ENCODE results near the gene ST6GALNAC5. TPM values are rescaled to one million over a fixed set of nuclear protein-coding genes. Genes with fewer than 3 reads are reported as not detected.

The ST6GALNAC5 gene
- total and polyA plus RNA-seq, 2 experiments from 2014 or later: 4.1 to 19.2 TPM

GRCh38 chr1:77014073-77014788 lies 147.0 kb downstream of the ST6GALNAC5 start (continued):
- TF ChIP-seq JUNB (IDR thresholded peaks at IDR 0.05; ENCODE audit: unreplicated experiment) (no peak), EZH2 (IDR thresholded peaks at IDR 0.05; ENCODE audit: low read depth, unreplicated experiment) (no peak), ZNF114 (CRISPR knock-in tag; IDR thresholded peaks at IDR 0.05) (no peak)
- TF ChIP-seq, protein P1, sequence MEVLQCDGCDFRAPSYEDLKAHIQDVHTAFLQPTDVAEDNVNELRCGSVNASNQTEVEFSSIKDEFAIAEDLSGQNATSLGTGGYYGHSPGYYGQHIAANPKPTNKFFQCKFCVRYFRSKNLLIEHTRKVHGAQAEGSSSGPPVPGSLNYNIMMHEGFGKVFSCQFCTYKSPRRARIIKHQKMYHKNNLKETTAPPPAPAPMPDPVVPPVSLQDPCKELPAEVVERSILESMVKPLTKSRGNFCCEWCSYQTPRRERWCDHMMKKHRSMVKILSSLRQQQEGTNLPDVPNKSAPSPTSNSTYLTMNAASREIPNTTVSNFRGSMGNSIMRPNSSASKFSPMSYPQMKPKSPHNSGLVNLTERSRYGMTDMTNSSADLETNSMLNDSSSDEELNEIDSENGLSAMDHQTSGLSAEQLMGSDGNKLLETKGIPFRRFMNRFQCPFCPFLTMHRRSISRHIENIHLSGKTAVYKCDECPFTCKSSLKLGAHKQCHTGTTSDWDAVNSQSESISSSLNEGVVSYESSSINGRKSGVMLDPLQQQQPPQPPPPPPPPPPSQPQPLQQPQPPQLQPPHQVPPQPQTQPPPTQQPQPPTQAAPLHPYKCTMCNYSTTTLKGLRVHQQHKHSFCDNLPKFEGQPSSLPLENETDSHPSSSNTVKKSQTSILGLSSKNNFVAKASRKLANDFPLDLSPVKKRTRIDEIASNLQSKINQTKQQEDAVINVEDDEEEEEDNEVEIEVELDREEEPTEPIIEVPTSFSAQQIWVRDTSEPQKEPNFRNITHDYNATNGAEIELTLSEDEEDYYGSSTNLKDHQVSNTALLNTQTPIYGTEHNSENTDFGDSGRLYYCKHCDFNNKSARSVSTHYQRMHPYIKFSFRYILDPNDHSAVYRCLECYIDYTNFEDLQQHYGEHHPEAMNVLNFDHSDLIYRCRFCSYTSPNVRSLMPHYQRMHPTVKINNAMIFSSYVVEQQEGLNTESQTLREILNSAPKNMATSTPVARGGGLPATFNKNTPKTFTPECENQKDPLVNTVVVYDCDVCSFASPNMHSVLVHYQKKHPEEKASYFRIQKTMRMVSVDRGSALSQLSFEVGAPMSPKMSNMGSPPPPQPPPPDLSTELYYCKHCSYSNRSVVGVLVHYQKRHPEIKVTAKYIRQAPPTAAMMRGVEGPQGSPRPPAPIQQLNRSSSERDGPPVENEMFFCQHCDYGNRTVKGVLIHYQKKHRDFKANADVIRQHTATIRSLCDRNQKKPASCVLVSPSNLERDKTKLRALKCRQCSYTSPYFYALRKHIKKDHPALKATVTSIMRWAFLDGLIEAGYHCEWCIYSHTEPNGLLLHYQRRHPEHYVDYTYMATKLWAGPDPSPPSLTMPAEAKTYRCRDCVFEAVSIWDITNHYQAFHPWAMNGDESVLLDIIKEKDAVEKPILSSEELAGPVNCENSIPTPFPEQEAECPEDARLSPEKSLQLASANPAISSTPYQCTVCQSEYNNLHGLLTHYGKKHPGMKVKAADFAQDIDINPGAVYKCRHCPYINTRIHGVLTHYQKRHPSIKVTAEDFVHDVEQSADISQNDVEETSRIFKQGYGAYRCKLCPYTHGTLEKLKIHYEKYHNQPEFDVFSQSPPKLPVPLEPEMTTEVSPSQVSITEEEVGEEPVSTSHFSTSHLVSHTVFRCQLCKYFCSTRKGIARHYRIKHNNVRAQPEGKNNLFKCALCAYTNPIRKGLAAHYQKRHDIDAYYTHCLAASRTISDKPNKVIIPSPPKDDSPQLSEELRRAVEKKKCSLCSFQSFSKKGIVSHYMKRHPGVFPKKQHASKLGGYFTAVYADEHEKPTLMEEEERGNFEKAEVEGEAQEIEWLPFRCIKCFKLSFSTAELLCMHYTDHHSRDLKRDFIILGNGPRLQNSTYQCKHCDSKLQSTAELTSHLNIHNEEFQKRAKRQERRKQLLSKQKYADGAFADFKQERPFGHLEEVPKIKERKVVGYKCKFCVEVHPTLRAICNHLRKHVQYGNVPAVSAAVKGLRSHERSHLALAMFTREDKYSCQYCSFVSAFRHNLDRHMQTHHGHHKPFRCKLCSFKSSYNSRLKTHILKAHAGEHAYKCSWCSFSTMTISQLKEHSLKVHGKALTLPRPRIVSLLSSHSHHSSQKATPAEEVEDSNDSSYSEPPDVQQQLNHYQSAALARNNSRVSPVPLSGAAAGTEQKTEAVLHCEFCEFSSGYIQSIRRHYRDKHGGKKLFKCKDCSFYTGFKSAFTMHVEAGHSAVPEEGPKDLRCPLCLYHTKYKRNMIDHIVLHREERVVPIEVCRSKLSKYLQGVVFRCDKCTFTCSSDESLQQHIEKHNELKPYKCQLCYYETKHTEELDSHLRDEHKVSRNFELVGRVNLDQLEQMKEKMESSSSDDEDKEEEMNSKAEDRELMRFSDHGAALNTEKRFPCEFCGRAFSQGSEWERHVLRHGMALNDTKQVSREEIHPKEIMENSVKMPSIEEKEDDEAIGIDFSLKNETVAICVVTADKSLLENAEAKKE (CRISPR knock-in tag; IDR thresholded peaks at IDR 0.05): no peak

DNA sequence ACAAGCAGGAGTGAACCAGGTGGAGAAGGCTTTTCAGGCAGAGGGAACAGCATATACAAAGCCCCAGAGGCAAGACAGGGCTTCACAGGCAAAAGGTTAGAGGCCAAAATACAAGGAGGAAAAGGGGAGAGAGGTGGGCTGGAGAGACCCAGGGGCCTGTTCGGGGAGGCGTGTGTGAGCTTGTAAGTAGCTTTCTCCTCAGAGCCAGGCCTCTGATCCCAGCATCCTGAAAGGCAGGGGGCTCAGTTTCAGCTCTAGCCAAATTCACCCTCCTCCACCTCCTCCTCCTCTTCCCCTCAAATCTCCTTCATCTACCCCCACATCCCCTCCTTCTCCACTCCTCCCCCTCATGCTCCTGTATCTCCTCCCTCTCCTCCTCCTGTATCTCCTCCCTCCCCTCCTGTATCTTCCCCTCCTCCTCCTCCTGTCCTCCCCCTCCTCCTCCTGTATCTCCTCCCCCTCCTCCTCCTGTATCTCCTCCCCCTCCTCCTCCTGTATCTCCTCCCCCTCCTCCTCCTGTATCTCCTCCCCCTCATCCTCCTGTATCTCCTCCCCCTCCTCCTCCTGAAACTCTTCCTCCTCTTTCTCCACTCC lies 148.6 kb downstream of the ST6GALNAC5 start:
- H3K4me2 ChIP-seq: no peak overlapping the region
- H3K9me2 ChIP-seq (ENCODE audit: insufficient read depth): peaks cover 10% of the 10 kb centered on the region
- ATAC-seq (no peak; the same call in 2 of the 3 replicates), DNase-seq (ENCODE audit: low spot score) (peak; percentile 17)
- H3K36me3 ChIP-seq (ENCODE audit: insufficient read depth): no peaks in the 10 kb centered on the region
- Mint-ChIP-seq H3K4me3 (no peak overlapping the region), H3K27ac (no peak overlapping the region), H3K4me1 (peaks cover 50% of the 10 kb centered on the region), H3K36me3 (ENCODE audit: low read depth) (peaks cover 2% of the 10 kb centered on the region; the same call in 1 of the 3 replicates), H3K9me3 (no peaks in the 10 kb centered on the region), H3K27me3 (ENCODE audit: insufficient read depth, low read depth, poor library complexity) (no peaks in the 10 kb centered on the region)
- peaks cover 29% of the 10 kb centered on the region for H3K4me1 ChIP-seq (ENCODE audit: insufficient read depth)
- no peaks in the 10 kb centered on the region for H4K20me1 ChIP-seq (replicated peaks; ENCODE audit: insufficient read depth)
- no peak overlapping the region for H3K27ac ChIP-seq (ENCODE audit: low read depth)
- H3K4me3 ChIP-seq: no peak overlapping the region
- H3K79me2 ChIP-seq (replicated peaks; ENCODE audit: insufficient read depth): no peaks in the 10 kb centered on the region
- no peak overlapping the region for H2AFZ ChIP-seq
- no peaks in the 10 kb centered on the region for H3F3A ChIP-seq (replicated peaks; ENCODE audit: low read depth)
- H3K27me3 ChIP-seq (ENCODE audit: insufficient read depth): no peaks in the 10 kb centered on the region
- no peak for TF ChIP-seq NANOG (IDR thresholded peaks at IDR 0.05; ENCODE audit: borderline replicate concordance)
- TF ChIP-seq, protein P1 (CRISPR knock-in tag; IDR thresholded peaks at IDR 0.05): no peak
- TF ChIP-seq CREB1 (CRISPR knock-in tag; IDR thresholded peaks at IDR 0.05; ENCODE audit: low read depth): no peak
- no peak for TF ChIP-seq POLR2AphosphoS5 (IDR thresholded peaks at IDR 0.05; ENCODE audit: low read depth)
- TF ChIP-seq EZH2 (IDR thresholded peaks at IDR 0.05; ENCODE audit: low read depth, unreplicated experiment): no peak
